ENCODE results near the gene CHST13. TPM values are rescaled to one million over a fixed set of nuclear protein-coding genes. Genes with fewer than 3 reads are reported as not detected.

The CHST13 gene
- total and polyA plus RNA-seq, 2 of the 4 experiments (the other 2 are of a cell fraction), result not detected

GRCh38 chr3:126479642-126480041 lies 44.3 kb upstream of the CHST13 start:
- no peak for DNase-seq
- Histone ChIP-seq H2BK120ac (ENCODE audit: low read depth, low read length) (no peak overlapping the region), H3K79me1 (ENCODE audit: low read depth in 1 of 2, low read length in 2 of 2) (peaks cover under 1 to 8% of the 10 kb centered on the region in 2 experiments; a peak in 3 of 4 replicates), H2BK15ac (ENCODE audit: low read depth, low read length) (no peak overlapping the region), H2AK9ac (replicated peaks; ENCODE audit: low read depth, low read length, poor library complexity) (no peak overlapping the region), H3K14ac (replicated peaks; ENCODE audit: low read depth, low read length) (no peak overlapping the region), H4K20me1 (ENCODE audit: insufficient read depth, low read length) (peaks cover 4% of the 10 kb centered on the region), H3K9ac (ENCODE audit: low read depth, low read length) (no peak overlapping the region), H4K8ac (ENCODE audit: low read depth in 2 of 2, low read length in 2 of 2) (no peak overlapping the region), H2BK20ac (ENCODE audit: low read depth, low read length) (no peak overlapping the region), H3K9me3 (ENCODE audit: control insufficient read depth, insufficient read depth, low read length) (no peaks in the 10 kb centered on the region), H2BK5ac (ENCODE audit: low read depth, low read length, poor library complexity, severe bottlenecking) (no peak overlapping the region), H3K4ac (ENCODE audit: low read depth, low read length) (no peak overlapping the region), H4K91ac (ENCODE audit: insufficient read depth, low read depth, low read length) (no peak overlapping the region), H4K5ac (ENCODE audit: low read depth, low read length) (no peak overlapping the region), H3K18ac (ENCODE audit: low read depth, low read length) (no peak overlapping the region), H3K4me1 (ENCODE audit: control insufficient read depth, insufficient read depth, low read length) (peaks cover 2% of the 10 kb centered on the region; the same call in 1 of the 2 replicates), H3K36me3 (ENCODE audit: control insufficient read depth, insufficient read depth, low read length) (no peaks in the 10 kb centered on the region), H3K4me3 (ENCODE audit: insufficient read depth, low read depth, low read length) (no peak overlapping the region), H3K56ac (ENCODE audit: extremely low read depth, insufficient read depth, low read length) (no peak overlapping the region), H3K9me1 (ENCODE audit: insufficient read depth, low read length) (0 out of 2 replicates have a peak, but pooled peaks cover 6% of the 10 kb centered on the region), H3K4me2 (ENCODE audit: low read depth, low read length) (no peak overlapping the region), H3K27me3 (ENCODE audit: control insufficient read depth, insufficient read depth, low read length) (peaks cover 2% of the 10 kb centered on the region; the same call in 1 of the 2 replicates), H2AFZ (replicated peaks; ENCODE audit: low read length, poor library complexity) (no peak overlapping the region), H3K27ac (ENCODE audit: insufficient read depth, low read length) (no peak overlapping the region), H2AK5ac (ENCODE audit: low read depth, low read length) (no peak overlapping the region), H3K23ac (ENCODE audit: low read depth, low read length) (no peak overlapping the region)
- intact Hi-C loops (cut with micrococcal nuclease), result loop anchor here (5.0 to 10.0 kb wide), 2 partner anchors 222 to 345 kb away; no protein-coding TSS in a partner anchor
- CTCF ChIA-PET, result interaction anchor here (0.7 kb wide), 1 partner anchor 191 kb away, joined by 3 read pairs; no protein-coding TSS in a partner anchor
- no CpG with 5 or more reads among the region's 1 CpG for WGBS, 2 experiments (ENCODE audit: extremely low coverage in 2 of 2, insufficient read length in 1 of 2)
- ATAC-seq (ENCODE audit: low read depth), result no peak
- in situ Hi-C loops (cut with MboI; ENCODE audit: low sequenced_read_pairs), result no loop called here
- no TSS peak for BruUV-seq (replicated peaks)
- POLR2A ChIA-PET (ENCODE audit: unreplicated experiment), result no interaction called here
- dilution Hi-C loops (cut with HindIII; ENCODE audit: low sequenced_read_pairs, unreplicated experiment), result no loop called here
- no peak for TF ChIP-seq RFX5 (IDR thresholded peaks at IDR 0.05; ENCODE audit: low read depth, low read length)
- TF ChIP-seq MAFK (IDR thresholded peaks at IDR 0.05; ENCODE audit: low read depth, low read length), result no peak
- TF ChIP-seq RCOR1 (IDR thresholded peaks at IDR 0.05; ENCODE audit: insufficient replicate concordance, low read length), result no peak
- TF ChIP-seq CHD1 (IDR thresholded peaks at IDR 0.05; ENCODE audit: low read depth, low read length), result no peak
- TF ChIP-seq MAZ (IDR thresholded peaks at IDR 0.05; ENCODE audit: borderline replicate concordance, low read depth, low read length), result no peak
- no peak for TF ChIP-seq BHLHE40 (IDR thresholded peaks at IDR 0.05; ENCODE audit: low read depth, low read length)
